ENCODE results near the gene GPS1.

Gene GPS1

DNA sequence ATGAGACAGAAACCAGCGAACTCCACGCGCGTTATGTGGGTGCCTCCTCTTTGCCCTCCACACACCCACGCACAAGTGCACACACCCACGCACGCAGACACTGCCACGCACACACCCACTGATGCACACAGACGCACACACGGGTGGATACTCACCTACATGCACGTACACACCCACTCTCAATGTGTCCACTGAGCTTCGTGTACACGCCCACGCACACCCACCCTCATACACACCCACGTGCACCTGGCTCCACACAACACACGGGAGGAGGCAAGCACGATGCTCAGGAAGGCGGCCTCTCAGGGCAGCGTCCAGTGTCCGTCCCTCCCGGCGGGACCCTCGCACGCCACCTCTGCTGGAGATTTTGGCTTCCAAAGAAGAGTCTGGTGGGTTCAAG, 4.3 kb upstream of the GPS1 start:
- DNase-seq: no peak

DNA sequence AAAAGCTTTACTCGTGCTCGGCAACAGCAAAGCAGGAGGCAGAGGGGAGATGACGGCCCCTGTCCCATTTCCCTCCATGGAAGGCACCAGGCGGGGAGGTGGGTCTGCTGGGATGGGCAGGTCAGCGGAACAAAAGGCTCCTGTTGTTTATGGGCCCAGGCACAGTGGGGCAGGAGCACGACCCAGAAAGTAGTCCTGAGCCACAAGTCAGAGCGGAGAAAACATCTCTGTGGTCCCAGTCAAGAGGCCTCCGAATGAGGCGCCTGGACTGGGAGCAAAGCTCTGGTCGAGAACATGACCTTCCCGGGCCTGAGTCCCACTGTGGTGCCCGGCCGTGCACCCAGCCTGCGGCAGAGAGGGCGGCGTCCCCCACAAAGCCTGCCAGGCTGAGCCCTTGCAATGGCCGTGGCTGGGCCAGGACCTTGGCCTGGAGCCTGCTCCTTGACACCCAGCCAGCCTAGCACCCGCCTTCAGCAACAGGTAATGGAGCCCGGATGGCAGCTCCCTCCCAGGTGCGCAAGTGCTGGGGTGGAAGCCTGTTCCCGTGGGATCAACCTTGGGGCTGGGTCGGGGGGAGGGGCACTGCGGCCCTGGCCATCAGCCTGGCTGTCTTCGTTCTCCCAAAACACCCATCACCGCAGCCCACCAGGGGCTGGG, 3.7 kb upstream of the GPS1 start:
- DNase-seq: no peak

DNA sequence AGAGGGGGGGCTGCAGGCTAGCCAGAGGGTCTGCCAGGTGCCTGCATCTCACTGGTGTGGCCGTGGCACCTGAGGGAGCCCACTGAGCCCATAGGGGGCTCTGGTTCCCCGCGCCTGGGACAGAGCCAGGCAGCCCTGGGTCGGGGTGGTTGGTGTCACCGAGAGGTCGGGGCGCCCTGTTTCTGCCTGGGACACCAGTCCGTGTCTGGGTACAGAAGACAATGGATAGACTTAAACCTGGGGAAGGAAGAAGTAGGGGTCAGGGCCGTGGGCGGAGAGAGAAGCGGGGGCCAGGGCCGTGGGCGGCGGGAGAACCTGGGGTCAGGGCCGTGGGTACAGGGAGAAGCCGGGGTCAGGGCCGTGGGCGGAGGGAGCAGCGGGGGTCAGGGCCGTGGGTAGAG, 3.1 kb upstream of the GPS1 start:
- no peak for DNase-seq

DNA sequence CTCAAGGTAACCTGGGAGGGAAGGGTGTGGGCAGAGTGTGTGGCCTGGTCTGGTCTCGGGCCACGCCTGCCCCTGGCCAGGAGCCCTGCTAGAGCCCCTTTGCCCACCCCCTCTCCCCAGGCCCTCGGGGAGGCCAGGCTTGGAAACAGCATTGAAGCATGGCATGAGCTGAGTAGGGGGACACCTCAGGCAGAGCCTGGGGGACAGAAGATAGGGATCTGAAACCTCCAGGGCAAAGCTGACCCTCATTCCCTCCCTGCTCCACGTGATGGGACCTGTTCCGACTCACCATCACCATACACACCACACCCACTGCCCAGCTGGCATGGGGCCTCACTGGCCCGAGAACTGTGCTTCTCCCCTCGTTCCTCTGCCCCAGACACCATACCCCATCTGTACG, 2.6 kb upstream of the GPS1 start:
- no peak for DNase-seq

DNA sequence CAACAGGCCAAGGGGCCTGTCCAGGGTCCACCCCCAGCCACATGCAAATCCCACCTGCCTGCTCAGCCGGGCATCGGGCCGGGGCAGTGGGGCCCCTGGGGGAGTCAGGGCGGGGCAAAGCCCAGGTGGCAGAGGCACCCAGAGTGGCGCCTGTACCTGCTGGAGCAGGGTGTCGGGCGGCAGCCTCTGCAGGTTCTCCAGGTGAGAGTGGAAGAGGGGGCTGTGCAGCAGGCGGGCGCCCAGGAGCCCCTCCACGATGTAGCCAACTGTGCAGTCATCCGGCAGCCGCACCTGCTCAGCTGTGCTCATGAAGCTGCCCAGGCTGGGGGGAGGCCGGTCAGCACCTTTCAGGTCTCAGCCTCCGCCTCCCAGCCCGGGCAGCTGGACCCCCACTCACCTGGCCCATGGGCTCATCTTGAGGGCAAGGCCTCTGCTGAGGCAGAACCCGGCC, 2.2 kb upstream of the GPS1 start:
- no peak for DNase-seq

DNA sequence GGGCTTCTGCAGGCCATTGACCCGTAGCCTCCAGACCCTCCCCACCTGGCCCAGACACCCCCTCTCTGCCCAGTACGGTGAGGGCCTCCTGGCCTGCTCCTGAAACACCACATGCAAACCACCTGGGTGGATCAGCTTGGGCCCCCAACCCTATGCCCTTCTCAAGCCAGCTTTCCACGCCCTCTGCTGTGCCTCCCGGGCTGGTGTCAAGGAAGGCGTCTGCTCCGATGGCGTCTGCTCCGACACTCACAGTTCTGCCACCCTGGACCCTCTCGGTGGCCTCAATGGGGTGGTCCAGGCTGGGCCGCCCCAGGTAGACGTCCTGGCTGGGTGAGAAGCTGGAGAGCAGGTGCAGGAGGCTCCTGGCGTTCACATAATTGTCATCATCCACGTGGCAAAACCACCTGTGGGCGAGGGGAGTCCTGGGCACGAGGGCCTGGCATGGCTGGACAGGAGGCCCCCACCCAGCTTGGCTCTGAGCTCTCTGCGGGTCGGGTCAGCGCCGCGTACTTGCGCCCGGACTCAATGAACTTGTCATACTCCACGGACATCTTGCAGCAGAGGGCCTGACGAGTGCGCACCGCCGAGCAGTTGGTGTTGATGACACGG, 1.4 kb upstream of the GPS1 start:
- no peak for DNase-seq

DNA sequence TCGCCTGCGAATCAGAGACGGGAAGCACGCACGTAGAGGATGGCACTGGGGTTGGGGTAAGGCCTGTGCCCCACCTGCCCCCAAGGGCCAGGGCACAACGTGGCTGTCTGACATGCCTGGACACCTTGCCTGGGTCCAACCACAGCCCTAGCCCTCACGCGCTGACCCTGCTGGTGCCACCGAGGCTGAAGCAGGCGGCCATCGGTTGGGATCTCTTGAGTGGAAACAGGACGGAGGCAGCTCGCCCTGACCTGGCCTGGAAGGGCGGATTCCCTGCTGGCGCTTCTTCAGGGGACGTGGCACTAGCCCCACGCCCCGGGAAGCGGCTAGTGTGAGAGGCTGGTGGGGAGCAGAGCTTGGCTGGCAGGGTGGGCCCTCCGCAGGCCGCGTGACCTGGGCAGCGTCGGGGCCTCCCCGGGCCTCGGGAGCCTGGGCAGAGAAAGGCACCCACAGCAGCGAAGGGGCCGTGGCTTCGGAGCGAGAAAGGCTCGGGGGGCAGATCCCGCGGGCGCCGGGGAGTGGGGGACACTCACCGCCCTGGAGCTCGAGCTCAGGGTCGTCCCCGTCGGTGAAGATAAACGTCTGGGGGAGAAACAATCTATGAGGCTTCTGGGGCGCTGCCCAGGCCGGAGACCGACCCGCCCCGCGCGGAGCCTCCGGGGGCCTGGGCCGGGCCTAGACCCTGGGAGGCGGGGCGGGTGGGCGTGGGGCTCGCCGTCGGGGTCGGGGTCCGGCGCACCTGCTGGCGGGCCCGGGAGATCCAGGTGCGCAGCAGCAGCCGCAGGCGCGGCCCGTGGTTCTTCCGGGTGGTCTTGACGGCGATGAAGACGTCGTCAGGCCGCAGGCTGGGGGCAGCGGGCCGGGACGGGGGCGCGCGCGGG, 697 bp upstream of the GPS1 start:
- no peak for DNase-seq

DNA sequence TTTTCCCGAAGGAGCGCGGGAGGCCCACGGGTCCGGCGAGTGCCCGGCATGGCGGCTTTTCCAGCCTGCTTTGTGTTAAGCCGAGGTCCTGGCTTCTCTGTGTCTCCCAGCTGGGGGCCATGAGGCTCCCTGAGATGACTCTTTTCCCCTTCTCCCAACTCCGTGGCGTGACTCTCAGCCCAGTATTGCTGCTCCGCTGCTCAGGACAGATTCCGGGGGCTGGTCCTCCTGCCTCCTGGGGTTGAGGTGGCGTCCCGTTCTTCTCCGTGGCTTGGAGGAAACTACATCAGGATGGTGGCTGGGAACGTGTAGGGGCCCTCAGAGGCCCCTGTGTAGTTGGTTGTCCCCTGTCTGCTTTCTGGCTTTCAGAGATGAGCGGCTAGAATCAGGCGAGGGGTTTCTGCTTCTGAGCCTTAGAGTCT, 951 bp downstream of the GPS1 start:
- no peak for DNase-seq

DNA sequence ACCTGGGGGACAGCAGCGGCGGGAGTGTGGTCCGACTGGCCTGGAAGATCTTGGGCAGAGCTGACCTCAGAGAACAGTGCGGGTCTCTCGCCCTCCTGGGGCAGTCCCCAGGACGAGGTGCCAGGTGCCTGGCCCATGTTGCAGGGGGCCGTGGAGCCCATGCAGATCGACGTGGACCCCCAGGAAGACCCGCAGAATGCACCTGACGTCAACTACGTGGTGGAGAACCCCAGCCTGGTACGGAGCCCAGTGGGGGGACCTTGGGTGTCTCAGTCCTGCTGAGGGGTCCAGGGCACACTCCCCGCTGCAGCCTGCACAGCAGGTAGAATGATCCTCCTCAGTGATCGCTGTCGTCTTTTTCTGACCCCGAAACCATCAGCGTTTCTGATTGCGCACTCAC, 1.4 kb downstream of the GPS1 start:
- DNase-seq: no peak

DNA sequence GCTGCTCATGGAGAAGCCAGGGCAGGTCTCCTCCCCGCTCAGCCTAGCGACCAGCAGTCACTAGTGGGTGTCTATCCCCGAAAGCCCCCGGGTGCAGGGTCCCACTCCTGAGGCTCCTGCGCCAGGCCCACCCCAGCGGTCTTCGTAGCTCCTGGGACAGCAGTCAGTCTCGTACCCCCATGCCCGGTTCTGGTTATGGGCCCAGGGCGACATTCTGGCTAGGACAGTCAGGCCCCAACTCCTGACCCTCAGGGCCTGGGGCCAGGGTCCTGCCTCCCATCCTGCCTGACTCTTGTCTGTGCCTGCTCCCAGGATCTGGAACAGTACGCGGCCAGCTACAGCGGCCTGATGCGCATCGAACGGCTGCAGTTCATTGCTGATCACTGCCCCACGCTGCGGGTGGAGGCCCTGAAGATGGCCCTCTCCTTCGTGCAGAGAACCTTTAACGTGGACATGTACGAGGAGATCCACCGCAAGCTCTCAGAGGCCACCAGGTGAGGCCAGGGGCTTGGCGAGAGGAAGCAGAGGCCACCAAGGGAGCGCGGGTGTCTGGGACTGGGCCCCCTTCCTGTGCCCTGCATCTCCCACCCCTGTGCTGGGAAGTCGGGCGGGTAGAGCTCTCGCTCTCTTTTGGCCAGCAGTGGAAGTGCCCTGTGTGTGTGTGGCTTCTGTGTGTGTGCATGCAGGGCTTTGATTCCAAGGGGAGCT, 2.0 kb downstream of the GPS1 start:
- no peak for DNase-seq

DNA sequence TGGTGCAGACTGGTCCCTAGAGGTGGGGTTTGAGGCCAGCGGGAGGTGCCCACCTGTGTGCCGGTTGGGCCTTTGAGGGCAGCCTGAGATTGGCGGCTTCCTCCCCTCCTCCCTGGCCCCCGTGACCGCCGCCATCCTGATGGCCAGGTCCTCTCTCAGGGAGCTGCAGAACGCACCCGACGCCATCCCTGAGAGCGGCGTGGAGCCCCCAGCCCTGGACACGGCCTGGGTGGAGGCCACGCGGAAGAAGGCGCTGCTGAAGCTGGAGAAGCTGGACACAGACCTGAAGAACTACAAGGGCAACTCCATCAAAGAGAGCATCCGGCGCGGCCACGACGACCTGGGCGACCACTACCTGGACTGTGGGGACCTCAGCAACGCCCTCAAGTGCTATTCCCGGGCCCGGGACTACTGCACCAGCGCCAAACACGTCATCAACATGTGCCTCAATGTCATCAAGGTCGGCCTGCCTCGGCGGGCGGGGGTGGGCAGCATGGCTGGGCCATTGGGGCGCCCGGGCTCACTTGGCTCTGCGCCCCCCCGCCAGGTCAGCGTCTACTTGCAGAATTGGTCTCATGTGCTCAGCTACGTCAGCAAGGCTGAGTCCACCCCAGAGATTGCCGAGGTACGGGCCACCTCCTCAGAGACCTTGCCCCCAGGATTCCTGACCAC, 2.8 kb downstream of the GPS1 start:
- no peak for DNase-seq

DNA sequence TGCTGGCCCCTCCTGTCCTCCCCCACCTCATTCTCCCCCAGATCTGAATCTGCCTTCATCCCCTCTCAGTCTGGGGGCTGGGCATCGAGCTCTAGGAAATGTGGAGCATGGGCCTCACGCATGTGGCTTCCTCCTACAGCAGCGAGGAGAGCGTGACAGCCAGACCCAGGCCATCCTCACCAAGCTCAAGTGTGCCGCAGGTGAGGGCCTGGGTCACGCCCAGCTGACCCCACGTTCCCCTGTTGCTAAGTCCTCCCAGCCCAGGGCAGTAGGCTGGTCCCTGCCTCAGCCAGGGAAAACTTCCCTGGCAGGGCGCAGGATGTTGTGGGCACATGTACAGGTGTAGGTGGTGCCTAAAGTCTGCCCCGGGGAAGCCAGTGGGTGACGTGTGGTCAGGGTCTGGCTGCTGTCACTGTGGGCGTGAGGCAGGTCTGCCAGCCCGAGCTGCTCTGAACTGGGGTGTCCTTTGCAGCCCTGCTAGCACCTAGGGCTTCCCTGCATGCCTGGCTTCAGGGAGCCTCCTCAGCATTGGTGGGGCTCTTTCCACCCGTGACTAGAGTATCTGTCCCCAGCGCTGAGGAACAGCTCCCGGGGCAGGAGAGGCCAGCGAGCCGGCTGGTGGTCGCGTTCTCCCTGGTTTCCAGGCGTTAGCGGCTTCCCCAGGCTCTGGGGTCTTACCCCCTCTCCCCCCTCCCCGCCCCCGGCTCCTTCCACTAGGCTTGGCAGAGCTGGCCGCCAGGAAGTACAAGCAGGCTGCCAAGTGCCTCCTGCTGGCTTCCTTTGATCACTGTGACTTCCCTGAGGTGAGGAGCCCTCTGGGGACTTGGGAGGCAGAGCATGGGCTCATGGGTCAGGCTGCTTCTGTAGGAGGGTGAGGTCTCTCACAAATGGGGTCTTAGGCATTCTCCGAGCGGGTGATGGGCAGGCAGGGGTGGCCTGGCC, 3.6 kb downstream of the GPS1 start:
- no peak for DNase-seq

DNA sequence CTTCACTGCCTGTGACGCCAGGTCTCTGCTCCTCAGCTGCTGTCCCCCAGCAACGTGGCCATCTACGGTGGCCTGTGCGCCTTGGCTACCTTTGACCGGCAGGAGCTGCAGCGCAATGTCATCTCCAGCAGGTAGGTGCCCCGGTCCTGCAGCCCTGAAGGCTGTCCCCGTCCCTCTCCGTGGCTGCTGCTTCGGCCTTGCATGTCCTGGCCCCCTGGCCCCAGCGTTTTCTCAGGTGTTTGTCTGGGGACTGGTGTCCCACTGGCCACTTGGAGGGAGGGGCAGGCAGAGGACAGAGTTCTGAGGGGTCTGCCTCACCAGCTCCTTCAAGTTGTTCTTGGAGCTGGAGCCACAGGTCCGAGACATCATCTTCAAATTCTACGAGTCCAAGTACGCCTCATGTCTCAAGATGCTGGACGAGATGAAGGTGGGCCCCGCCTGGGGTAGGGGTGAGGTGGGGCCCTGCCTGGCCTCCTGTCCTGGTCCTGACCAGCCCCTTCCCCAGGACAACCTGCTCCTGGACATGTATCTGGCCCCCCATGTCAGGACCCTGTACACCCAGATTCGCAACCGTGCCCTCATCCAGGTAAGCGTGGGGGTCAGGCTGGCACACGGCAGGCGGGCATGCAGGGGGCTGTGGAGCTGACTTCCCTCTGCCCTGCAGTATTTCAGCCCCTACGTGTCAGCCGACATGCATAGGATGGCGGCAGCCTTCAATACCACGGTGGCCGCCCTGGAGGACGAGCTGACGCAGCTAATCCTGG, 4.4 kb downstream of the GPS1 start:
- no peak for DNase-seq

DNA sequence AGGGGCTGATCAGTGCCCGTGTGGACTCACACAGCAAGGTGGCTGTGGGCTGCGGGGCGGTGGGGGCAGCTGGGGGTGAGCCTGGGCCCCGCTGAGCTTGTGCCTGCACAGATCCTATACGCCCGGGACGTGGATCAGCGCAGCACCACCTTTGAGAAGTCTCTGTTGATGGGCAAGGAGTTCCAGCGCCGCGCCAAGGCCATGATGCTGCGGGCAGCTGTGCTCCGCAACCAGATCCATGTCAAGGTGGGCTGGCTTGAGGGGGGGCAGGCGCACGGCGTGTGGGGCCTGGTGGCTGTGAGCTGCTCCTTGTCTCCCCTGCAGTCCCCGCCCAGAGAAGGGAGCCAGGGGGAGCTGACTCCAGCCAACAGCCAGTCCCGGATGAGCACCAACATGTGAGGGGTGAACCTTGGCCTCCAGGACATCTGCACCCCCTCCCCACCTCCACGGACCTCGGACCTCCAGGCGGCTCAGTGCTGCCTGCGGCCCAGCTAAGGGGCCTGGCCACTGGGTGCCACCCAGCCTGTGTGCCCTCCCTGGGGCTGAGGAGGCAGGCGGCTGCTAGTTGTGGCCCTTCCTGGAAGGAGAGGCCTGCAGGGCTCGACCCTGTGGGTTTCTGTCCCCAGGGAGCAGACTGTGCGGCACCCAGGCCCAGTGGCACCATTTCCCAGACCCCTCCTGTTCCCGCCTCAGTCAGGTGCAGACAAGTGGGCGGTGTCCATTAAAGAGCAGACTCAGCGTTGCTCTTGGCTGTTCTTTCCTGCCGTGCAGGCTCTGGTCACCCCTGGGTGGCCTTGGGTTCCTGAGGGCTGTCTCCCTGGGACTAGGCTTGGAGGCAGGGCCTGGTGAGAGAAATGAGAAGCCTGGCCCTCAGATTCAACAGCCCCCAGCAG, 5.3 kb downstream of the GPS1 start:
- no peak for DNase-seq

DNA sequence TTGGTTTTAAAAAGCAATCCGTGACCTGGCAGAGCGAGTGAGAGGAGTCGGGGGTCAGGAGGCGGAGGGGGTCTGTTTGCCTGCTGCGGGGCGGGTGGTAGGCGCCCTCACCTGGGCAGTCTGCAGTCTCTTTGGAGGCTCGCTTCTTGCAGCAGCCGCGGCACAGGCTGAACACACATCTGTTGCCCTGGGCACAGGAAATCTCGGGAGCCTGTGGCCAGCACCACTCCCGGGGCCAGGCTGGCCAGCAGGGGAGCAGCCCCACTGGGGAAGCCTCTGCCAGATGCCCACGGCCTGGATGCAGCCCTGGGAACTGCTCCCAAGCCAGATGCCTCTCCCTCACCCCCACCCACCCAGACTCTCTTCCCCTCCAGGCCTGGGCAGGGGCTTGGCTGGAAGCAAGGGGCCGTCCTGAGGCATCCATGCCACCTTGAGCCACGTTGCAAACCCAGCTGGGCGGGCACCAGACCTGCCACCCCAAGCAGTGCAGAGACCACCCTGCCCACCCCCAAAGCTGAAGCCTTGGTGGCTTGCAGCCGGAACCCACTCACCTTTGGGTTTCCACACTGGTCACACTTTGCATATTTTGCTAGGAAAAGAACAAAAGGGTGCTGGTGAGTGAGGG, 6.6 kb downstream of the GPS1 start:
- no peak for DNase-seq

DNA sequence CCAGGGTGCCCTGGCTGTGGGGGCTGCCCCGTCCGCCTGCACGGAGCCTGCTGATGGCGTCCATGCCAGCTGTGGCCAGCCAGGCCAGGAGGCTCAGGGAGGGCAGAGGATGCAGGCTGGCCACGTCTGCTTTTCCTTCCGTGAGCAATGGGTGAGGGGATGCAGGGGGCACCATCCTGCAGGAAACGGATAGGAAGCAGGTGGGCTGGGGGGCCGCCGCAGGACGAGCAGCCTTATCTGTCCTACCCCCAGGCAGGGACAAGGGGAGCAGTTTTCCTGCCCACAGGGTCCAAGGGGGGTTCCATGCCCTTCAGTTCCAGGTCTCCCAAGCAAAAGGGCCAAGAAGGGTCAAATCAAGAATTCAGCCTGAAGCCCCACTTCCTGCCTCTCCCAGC, 7.2 kb downstream of the GPS1 start:
- DNase-seq: no peak

DNA sequence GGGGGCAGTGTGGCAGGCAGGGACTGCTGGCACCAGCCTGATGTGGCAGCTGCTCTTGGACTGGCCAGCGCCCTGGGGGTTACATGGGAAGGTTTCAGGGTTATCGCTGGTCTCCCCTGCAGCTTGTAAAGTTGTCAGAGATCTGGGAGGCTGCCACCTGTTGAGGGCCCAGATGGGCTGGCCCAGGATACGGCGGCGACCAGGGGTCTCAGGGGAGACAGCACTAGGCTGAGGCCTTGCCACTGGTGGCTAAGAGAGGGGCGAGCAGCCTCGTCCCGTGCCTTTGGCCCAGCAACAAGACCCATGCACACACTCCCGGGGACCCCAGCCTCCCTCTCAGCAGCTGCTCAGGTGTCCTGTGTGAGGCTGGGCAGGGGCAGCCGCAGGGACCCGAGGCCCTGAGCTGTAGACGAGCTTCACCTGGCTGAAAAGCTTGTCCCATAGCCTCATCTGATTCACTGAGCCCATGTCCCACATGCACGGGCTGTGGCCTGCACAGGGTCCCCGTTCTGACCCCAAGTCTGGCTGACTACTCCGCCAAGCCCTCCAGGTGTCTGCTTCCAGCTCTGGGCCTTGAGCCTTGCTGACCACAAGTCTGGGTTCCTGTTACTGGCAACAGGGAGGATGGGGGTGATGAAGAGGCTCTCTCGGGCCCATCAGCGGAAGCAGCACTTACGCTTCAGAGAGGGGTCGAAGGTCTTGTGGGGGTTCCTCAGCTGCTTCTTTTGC, 7.7 kb downstream of the GPS1 start:
- no peak for DNase-seq

DNA sequence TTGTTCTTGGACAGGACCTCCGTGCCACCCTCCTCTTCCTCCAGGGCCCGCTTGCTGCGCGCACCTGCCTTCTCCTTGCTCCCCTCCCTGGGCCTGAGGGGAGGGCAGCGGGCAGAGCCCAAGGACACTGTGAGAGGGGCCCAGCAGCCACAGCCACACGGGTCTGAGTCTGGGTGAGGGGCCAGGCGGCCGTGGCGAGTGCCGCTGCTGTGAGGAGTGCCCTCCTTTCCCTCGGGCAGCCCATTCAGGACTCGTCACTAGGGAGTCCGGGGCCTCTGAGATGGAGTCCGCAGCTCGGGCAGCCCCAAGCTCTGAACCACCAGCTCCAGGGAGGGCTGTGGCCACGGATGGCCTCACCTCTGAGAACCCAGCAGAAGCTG, 8.3 kb downstream of the GPS1 start:
- no peak for DNase-seq

DNA sequence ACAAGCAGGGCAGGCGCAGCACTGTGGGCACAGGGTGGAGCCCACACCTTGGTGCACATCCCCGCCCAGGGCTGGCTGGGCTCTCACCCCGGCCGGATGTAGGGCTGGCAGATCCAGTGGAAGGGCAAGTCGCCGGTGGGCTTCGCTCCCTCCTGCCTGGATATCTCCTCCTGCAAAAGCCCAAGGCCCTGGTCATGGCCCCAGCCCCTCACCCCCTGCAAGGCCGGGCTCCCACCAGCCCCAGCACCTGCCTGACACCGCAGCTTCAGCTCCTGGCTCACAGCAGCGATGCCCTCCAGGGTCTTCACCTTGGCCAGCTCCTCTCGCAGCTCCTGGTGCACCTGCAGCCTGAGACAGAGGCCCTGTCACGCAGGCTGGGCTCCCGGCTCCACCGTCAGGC, 8.9 kb downstream of the GPS1 start:
- DNase-seq: no peak

All from effector CD8-positive, alpha-beta T cell (primary cell).